ENCODE data around the gene CHID1.

Gene CHID1

DNA sequence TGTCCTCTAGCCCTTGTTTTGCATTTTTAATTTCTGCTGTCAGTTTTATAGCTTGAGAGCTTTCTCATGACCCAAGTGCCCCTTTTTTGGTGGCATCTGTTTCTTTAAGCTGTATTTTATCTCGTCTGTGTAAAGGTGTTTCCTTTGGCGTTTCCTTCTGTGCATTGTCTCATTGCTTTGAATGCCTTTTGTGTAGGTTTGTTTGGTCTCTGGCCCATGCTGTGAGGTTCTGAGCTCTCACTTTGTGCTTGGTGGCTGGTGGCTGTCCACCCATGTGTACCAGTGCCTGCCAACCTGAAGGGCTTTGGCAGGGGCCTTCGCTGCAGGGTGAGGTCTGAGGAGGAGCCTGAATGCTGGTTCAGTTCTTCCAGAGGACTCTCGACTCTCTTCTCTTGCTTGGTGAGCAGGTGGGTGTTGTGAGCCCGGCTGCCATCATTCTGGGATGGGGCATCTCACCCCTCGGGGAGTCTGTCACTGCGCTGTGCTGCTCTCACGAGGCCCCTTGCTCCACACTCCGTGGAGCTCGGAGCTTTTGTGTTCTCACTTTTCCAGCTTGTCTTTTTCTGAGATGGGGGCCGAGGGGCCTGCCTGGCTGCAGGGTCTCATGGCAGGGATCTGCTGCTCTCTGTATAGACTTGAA is 30.0 kb upstream of the CHID1 start:
- DNase-seq (ENCODE audit: low spot score in 2 of 2) (no peak), ATAC-seq (no peak)
- peak overlapping the region; percentile 65 for H3K27ac Mint-ChIP-seq
- peaks cover 15% of the 10 kb centered on the region for H3K36me3 Mint-ChIP-seq
- no peaks in the 10 kb centered on the region for H3K9me3 Mint-ChIP-seq
- H3K4me3 Mint-ChIP-seq, result no peak overlapping the region
- H3K4me1 Mint-ChIP-seq, result peaks cover 55% of the 10 kb centered on the region

DNA sequence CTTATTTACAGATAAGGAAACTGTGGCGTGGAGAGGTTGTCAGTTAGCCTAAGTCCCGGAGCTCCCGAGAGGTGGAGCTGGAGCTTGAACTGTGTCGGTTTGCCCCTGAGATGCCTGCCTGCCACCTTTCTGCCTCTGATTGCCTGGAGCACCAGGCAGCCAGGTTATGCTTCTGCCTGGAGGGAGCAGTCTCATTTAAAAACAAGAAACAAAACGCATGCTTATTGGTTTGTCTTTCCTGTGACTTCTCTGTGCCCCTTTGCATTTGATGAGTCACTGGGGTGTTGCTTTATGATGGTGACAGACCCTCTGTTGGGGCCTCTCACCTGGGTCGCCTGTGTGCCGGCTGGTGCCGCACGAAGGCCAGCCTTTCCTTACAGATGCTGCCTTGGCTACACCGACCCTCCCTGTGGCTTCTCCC is 27.2 kb upstream of the CHID1 start:
- Mint-ChIP-seq H3K4me3 (no peak overlapping the region), H3K36me3 (no peaks in the 10 kb centered on the region), H3K4me1 (peaks cover 47% of the 10 kb centered on the region), H3K27ac (peak overlapping the region; percentile 43), H3K9me3 (no peaks in the 10 kb centered on the region)
- ATAC-seq, result no peak
- DNase-seq (ENCODE audit: low spot score in 2 of 2), result no peak

DNA sequence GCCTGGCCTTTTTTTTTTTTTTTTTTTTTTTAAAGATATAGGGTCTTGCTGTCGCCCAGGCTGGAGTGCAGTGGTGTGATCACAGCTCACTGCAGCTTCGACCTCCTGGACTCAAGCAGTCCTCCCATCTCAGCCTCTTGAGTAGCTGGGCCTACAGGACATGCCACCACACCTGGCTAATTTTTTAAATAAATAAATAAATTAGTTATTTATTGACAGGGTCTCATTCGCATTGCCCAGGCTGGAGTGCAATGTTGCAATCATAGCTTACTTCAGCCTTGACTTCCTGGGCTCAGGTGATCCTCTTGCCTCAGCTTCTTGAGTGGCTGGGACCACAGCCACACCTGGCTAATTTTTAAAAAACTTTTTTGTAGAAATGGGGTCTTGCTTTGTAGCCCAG is 25.6 kb upstream of the CHID1 start:
- no peak for ATAC-seq
- H3K9me3 Mint-ChIP-seq, result no peaks in the 10 kb centered on the region
- DNase-seq (ENCODE audit: low spot score in 2 of 2), result no peak
- H3K36me3 Mint-ChIP-seq, result no peaks in the 10 kb centered on the region
- no peak overlapping the region for H3K27ac Mint-ChIP-seq
- H3K4me3 Mint-ChIP-seq, result no peak overlapping the region
- H3K4me1 Mint-ChIP-seq, result peaks cover 47% of the 10 kb centered on the region

- H3K4me3 Mint-ChIP-seq, result no peak overlapping the region
- H3K36me3 Mint-ChIP-seq, result no peaks in the 10 kb centered on the region
- no peaks in the 10 kb centered on the region for H3K9me3 Mint-ChIP-seq
- DNase-seq (ENCODE audit: low spot score in 2 of 2), result no peak
- peaks cover 40% of the 10 kb centered on the region for H3K4me1 Mint-ChIP-seq
- no peak for ATAC-seq
- H3K27ac Mint-ChIP-seq, result no peak overlapping the region
Measured at GRCh38 chr11:934527-934926, 23.9 kb upstream of the CHID1 start.

DNA sequence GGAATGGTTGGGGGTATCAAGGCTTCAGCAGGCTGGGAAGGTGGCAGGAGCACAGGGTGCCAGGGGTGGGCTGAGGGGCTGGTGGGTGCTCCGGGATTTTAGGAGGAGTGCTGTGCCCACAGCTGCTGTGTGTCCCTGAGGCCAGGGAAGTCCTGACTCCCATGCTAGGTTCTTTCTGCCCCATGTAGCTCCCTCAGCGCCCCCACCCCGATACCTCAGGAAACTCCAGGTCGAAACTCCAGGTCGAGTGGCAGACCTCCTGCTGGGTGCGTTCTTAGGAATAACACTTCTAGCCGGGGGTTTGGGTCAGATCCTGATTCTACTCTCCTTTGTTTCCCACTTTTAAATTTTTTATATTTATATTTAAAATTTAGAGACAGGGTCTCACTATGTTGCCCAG is 23.3 kb upstream of the CHID1 start:
- ATAC-seq (no peak), DNase-seq (ENCODE audit: low spot score in 2 of 2) (no peak)
- Mint-ChIP-seq H3K27ac (peak overlapping the region; percentile 58), H3K9me3 (no peaks in the 10 kb centered on the region), H3K36me3 (peaks cover 5% of the 10 kb centered on the region), H3K4me1 (peaks cover 42% of the 10 kb centered on the region), H3K4me3 (no peak overlapping the region)

DNA sequence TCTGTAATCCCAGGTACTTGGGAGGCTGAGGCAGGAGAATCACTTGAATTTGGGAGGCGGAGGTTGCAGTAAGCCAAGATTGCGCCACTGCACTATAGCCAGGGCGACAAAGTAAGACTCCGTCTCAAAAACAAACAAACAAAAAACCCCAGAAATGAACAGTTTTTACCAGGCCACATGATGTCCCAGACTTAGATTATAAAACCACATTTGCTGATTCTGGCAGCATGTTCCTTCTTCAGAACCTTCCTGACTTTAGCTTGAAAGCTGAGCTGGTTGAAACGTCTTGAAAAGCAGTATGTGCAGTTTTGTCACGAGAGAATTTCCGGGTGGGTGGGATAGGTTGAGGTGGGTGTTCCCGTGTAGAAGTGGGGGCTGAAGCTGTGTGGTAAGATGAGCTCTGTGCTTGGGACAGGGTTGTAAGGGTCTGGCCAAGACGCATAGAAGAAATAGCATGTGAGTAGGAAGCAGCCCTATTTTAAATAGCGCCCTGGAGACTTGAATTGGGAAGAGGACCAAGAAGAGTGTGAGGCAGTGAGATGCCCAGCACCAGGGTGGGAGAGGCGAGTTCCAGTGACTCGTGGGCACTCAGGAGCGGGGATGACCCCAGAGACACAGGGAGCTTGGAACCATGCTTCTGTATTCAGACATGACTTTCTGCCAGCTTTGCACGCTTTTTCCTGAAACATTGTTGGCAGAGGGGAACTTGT is 22.7 kb upstream of the CHID1 start:
- H3K4me1 Mint-ChIP-seq, result peaks cover 48% of the 10 kb centered on the region
- ATAC-seq, result no peak
- no peaks in the 10 kb centered on the region for H3K9me3 Mint-ChIP-seq
- H3K4me3 Mint-ChIP-seq, result no peak overlapping the region
- H3K27ac Mint-ChIP-seq, result peak overlapping the region; percentile 58
- DNase-seq (ENCODE audit: low spot score in 2 of 2), result no peak
- peaks cover 10% of the 10 kb centered on the region for H3K36me3 Mint-ChIP-seq

GRCh38 chr11:932435-932834 is 21.8 kb upstream of the CHID1 start:
- no peaks in the 10 kb centered on the region for H3K9me3 Mint-ChIP-seq
- peak overlapping the region; percentile 58 for H3K27ac Mint-ChIP-seq
- H3K36me3 Mint-ChIP-seq, result peaks cover 14% of the 10 kb centered on the region
- ATAC-seq (no peak), DNase-seq (ENCODE audit: low spot score in 2 of 2) (no peak)
- no peak overlapping the region for H3K4me3 Mint-ChIP-seq
- peaks cover 48% of the 10 kb centered on the region for H3K4me1 Mint-ChIP-seq

DNA sequence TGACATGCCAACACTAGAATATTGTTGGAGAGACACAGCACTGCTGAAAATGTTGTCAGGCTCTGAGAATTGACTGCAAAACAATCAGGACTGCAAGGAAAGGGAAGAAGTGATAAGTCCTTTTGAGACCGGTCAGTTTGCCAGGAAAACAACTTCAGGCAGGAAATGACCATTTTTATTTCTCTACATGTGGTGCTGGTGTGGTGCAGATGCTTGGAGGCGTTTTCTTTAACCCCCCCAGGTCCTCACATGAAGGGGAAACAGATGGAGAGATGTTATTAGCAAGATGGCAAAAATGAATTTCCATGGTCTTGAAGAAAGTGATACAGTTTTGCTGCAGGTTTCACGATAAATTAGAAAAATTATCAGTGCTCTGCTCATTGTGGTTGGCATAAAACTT is 20.8 kb upstream of the CHID1 start:
- DNase-seq (ENCODE audit: low spot score in 2 of 2), result no peak
- peaks cover 20% of the 10 kb centered on the region for H3K36me3 Mint-ChIP-seq
- H3K27ac Mint-ChIP-seq, result no peak overlapping the region

GRCh38 chr11:929405-929804 is 18.8 kb upstream of the CHID1 start:
- no peak for DNase-seq (ENCODE audit: low spot score in 2 of 2)
- no peak for ATAC-seq
- no peak overlapping the region for H3K4me3 Mint-ChIP-seq

More for the DNA sequence above, 20.8 kb upstream of the CHID1 start:
- no peak for ATAC-seq
- Mint-ChIP-seq H3K4me3 (no peak overlapping the region), H3K9me3 (no peaks in the 10 kb centered on the region), H3K4me1 (peaks cover 58% of the 10 kb centered on the region)

DNA sequence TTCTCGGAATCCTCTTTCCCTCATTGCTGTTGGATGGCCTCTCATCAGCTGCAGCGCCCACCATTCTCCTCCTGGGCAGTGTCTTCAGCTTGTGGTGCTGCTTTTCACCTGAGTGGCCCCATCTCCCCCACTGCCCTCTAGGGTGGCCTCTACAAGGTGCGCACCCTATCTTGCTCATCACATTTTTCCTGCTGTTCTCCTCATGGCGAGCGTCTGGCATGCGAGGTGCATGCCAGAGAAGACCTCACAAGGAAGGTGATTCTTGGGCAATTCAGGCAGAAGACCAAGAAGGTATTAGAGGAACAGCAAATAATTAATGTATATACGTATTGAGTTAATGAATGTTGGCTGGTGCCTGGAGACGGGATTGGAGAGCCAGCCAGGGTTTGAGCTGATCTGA is 18.2 kb upstream of the CHID1 start:
- H3K9me3 Mint-ChIP-seq, result no peaks in the 10 kb centered on the region
- H3K27ac Mint-ChIP-seq, result peak overlapping the region; percentile 82
- peak overlapping the region; percentile 12 for H3K4me3 Mint-ChIP-seq
- peaks cover 51% of the 10 kb centered on the region for H3K4me1 Mint-ChIP-seq
- ATAC-seq (no peak), DNase-seq (ENCODE audit: low spot score in 2 of 2) (no peak)
- peaks cover 20% of the 10 kb centered on the region for H3K36me3 Mint-ChIP-seq

More at GRCh38 chr11:929405-929804, 18.8 kb upstream of the CHID1 start:
- Mint-ChIP-seq H3K27ac (no peak overlapping the region), H3K36me3 (peaks cover 20% of the 10 kb centered on the region), H3K4me1 (peaks cover 56% of the 10 kb centered on the region), H3K9me3 (no peaks in the 10 kb centered on the region)

GRCh38 chr11:927871-928270 is 17.3 kb upstream of the CHID1 start:
- DNase-seq (ENCODE audit: low spot score in 2 of 2), result no peak
- Mint-ChIP-seq H3K9me3 (no peaks in the 10 kb centered on the region), H3K4me1 (peaks cover 42% of the 10 kb centered on the region), H3K36me3 (peaks cover 20% of the 10 kb centered on the region), H3K4me3 (peak overlapping the region; percentile 78), H3K27ac (peak overlapping the region; percentile 82)
- no peak for ATAC-seq

DNA sequence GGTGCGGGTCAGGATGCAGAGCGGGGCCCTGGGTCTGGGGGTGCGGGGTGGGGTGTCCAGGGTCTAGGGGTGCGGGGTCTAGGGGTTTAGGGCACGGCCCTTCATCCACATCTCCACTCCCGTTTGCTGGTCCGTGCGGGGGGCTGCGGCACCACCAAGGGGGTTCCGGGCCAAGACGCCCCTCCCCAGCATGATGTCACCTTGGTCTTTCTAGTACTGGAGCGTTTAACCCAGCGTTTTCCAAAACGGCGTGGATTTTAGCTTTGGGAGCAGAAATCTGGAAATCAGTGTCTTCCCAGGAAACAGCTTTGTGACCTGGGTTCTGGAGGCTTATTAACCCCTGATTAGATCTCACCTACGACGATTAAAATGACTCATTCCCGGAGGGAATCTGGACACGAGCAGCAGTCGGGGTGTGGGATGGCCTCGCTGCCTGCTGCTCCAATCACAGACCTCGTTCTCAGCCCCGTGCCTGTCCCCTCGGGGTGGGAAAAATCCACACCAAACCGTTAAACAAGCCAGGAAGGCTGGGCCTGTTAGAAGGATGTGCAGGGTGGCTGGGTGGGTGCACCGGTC is 15.8 kb upstream of the CHID1 start:
- Mint-ChIP-seq H3K4me1 (peaks cover 35% of the 10 kb centered on the region), H3K36me3 (peaks cover 20% of the 10 kb centered on the region), H3K27ac (peak overlapping the region; percentile 80), H3K4me3 (peak overlapping the region; percentile 78), H3K9me3 (no peaks in the 10 kb centered on the region)
- DNase-seq (ENCODE audit: low spot score in 2 of 2) (no peak), ATAC-seq (no peak)

DNA sequence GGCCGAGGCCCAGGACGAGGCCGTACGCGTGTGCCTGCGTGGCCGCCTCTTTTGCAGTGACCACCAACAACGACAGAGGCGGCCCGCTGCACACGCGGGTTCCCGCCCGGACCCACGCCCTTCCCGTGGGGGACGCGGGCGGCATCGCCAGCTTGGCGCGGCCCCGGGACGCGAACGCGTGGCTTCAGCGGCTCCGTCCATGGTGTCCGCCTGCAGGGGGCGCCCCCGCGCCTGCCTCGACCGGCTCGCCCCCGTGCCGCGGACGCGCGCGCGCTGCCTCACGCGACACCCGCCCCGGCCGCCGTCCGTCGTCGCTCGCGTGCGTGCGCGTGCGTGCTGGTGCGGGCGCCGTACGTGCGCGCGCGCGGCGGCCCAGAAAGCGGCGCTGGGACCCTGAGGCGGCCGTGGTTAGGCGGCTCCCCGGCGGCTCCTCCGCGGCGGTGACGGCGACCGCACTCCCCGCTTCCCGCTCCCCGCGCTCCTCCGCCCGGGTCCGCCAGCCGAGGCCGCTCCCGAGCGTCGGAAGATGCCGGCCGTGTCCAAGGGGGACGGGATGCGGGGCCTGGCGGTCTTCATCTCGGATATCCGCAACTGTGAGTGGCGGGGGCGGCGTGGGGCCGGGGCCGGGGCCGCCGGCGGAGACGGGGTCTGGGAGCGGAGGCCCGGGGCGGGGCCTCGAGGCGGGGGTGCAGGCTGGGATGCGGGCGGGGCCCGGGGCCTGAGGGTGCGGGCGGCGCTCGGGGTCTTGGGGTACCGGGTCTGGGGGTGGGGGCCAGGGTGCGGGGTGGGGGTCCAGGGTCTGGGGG is 15.1 kb upstream of the CHID1 start, which contains the start of gene AP2A2:
Gene AP2A2, plus strand, starts transcription at position 375 of the 806 bp plus-strand sequence. Its CDS starts 152 bp downstream, at position 527.
- H3K4me1 Mint-ChIP-seq, result peaks cover 28% of the 10 kb centered on the region
- peak; percentile 92 to 97 for DNase-seq (ENCODE audit: low spot score in 2 of 2)
- H3K9me3 Mint-ChIP-seq, result no peaks in the 10 kb centered on the region
- ATAC-seq, result peak; percentile 89
- H3K4me3 Mint-ChIP-seq, result peak within 1 kb of the TSS; percentile 78
- peaks cover 20% of the 10 kb centered on the region for H3K36me3 Mint-ChIP-seq
- peak within 1 kb of the TSS; percentile 80 for H3K27ac Mint-ChIP-seq

DNA sequence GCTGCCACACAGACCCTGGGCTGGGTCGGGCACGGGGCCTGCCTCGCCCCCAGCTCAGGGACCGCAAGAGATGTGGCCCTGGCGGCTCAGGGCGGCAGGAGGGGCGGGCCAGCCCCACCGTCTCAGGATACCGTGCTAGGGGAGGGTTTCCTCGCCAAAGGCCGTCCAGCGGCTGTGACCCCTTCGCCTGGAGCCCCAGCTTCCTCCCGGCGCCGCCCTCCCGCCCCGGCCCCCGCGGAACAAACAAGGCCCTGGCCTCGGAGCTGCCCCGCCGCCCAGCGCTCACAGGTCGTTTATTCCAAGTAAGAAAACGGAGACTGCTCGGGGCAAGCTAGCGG is 14.5 kb upstream of the CHID1 start:
- no peak for DNase-seq (ENCODE audit: low spot score in 2 of 2)
- Mint-ChIP-seq H3K4me3 (no peak overlapping the region), H3K36me3 (peaks cover 20% of the 10 kb centered on the region), H3K4me1 (peaks cover 26% of the 10 kb centered on the region), H3K9me3 (no peaks in the 10 kb centered on the region), H3K27ac (no peak overlapping the region)
- no peak for ATAC-seq

GRCh38 chr11:924406-925157 is 14.0 kb upstream of the CHID1 start:
- Mint-ChIP-seq H3K9me3 (no peaks in the 10 kb centered on the region), H3K27ac (no peak overlapping the region), H3K4me3 (peak overlapping the region; percentile 13), H3K4me1 (peaks cover 26% of the 10 kb centered on the region), H3K36me3 (peaks cover 20% of the 10 kb centered on the region)
- ATAC-seq, result no peak
- no peak for DNase-seq (ENCODE audit: low spot score in 2 of 2)

Data from stimulated activated effector memory CD8-positive, alpha-beta T cell treated with anti-CD3 and anti-CD28 coated beads, Interleukin-12 subunit alpha, Interleukin-12 subunit beta, amount 100 ng/mL, for 72 hours (primary cell).